Osteoblast (primary cell): ENCODE data around the gene PHACTR1. TPM values are rescaled to one million over a fixed set of nuclear protein-coding genes. Genes with fewer than 3 reads are reported as not detected.
A peak's percentile ranks its signal among the peaks of the same experiment; 100 is the strongest.

Experiments used
- DNase-seq: peaks from one replicate; pipeline ENCODE4 v3.0.0; 2011; ENCODE audit warnings: low spot score, mixed read lengths; ENCODE audit not compliant: insufficient read length; ENCODE audit errors: missing footprints
- H2AFZ ChIP-seq: 2 replicates; pipeline ENCODE4 v1.6.0; 2011; ENCODE audit warnings: mild to moderate bottlenecking, low read length
- H3K27ac ChIP-seq: 2 replicates; pipeline ENCODE4 v1.5.1; 2011; ENCODE audit warnings: mild to moderate bottlenecking, low read depth, low read length, moderate library complexity
- H3K27me3 ChIP-seq: 2 replicates; pipeline ENCODE4 v1.6.0; 2012; ENCODE audit warnings: mild to moderate bottlenecking, control low read depth, inconsistent platforms, low read length, moderate library complexity; ENCODE audit not compliant: insufficient read depth
- H3K36me3 ChIP-seq: 2 replicates; pipeline ENCODE4 v1.5.1; 2011; ENCODE audit warnings: mild to moderate bottlenecking, low read length, control low read depth, moderate library complexity; ENCODE audit not compliant: insufficient read depth
- H3K4me1 ChIP-seq: 2 replicates; pipeline ENCODE4 v1.5.1; 2011; ENCODE audit warnings: mild to moderate bottlenecking, low read length, control low read depth, moderate library complexity; ENCODE audit not compliant: insufficient read depth
- H3K4me2 ChIP-seq: 2 replicates; pipeline ENCODE4 v1.6.0; 2011; ENCODE audit warnings: mild to moderate bottlenecking, low read length; ENCODE audit not compliant: insufficient read depth
- H3K4me3 ChIP-seq: fragments of 200-600 bp; sonication (generic); 3 replicates; pipeline ENCODE4 v1.5.1; 2012; ENCODE audit warnings: mild to moderate bottlenecking, low read length, inconsistent platforms; ENCODE audit not compliant: insufficient read depth
- H3K79me2 ChIP-seq: 2 replicates; pipeline ENCODE4 v1.6.0; 2012; ENCODE audit warnings: mild to moderate bottlenecking, low read length, control low read depth, inconsistent platforms; ENCODE audit not compliant: insufficient read depth
- H3K9me3 ChIP-seq: 2 replicates; pipeline ENCODE4 v1.5.1; 2011; ENCODE audit warnings: low read depth, low read length, control low read depth
- H4K20me1 ChIP-seq: 2 replicates; pipeline ENCODE4 v1.6.0; 2012; ENCODE audit warnings: mild to moderate bottlenecking, low read length, control low read depth; ENCODE audit not compliant: insufficient read depth
- total RNA-seq: library from RNA; depleted of rRNA; stranded (reverse); fragments of >200 nt; gene quantifications from 2 replicates; pipeline ENCODE4 v1.2.3, GENCODE V29; 2012
- TF ChIP-seq, protein P1 (sequence below): IDR thresholded peaks from 2 replicates; pipeline ENCODE4 v1.5.1; 2011; ENCODE audit warnings: mild to moderate bottlenecking, low read depth, low read length, moderate library complexity; ENCODE audit errors: extremely low read depth

Gene PHACTR1
- total RNA-seq, 1 donor: 0.36 TPM

DNA sequence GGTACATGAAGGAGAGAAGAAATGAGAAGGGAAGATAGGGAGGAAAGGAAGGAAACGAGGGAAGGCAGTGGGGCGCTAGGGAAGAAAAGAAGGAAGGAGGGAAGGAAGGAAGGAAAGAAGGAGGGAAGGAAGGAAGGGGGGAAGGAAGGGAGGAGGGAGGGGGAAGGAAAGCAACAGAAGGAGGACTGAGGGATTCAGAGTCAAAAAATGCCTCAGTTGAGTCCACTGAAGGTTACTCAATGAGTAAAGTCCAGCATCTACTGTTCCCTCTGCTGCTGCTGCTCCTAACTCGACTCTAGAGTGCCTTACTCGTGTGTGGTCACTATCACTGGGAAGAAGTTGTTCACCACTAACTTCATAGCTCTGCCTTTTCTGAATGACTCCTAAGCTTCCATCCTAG, 33.8 kb downstream of the PHACTR1 start:
- Histone ChIP-seq H3K79me2 (no peaks in the 10 kb centered on the region), H2AFZ (no peak overlapping the region), H4K20me1 (no peaks in the 10 kb centered on the region), H3K27ac (no peak overlapping the region), H3K27me3 (no peaks in the 10 kb centered on the region), H3K36me3 (no peaks in the 10 kb centered on the region), H3K4me2 (no peak overlapping the region), H3K4me3 (no peak overlapping the region), H3K9me3 (no peaks in the 10 kb centered on the region), H3K4me1 (no peaks in the 10 kb centered on the region)
- TF ChIP-seq, protein P1, sequence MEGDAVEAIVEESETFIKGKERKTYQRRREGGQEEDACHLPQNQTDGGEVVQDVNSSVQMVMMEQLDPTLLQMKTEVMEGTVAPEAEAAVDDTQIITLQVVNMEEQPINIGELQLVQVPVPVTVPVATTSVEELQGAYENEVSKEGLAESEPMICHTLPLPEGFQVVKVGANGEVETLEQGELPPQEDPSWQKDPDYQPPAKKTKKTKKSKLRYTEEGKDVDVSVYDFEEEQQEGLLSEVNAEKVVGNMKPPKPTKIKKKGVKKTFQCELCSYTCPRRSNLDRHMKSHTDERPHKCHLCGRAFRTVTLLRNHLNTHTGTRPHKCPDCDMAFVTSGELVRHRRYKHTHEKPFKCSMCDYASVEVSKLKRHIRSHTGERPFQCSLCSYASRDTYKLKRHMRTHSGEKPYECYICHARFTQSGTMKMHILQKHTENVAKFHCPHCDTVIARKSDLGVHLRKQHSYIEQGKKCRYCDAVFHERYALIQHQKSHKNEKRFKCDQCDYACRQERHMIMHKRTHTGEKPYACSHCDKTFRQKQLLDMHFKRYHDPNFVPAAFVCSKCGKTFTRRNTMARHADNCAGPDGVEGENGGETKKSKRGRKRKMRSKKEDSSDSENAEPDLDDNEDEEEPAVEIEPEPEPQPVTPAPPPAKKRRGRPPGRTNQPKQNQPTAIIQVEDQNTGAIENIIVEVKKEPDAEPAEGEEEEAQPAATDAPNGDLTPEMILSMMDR: no peak
- peak; percentile 54 for DNase-seq

DNA sequence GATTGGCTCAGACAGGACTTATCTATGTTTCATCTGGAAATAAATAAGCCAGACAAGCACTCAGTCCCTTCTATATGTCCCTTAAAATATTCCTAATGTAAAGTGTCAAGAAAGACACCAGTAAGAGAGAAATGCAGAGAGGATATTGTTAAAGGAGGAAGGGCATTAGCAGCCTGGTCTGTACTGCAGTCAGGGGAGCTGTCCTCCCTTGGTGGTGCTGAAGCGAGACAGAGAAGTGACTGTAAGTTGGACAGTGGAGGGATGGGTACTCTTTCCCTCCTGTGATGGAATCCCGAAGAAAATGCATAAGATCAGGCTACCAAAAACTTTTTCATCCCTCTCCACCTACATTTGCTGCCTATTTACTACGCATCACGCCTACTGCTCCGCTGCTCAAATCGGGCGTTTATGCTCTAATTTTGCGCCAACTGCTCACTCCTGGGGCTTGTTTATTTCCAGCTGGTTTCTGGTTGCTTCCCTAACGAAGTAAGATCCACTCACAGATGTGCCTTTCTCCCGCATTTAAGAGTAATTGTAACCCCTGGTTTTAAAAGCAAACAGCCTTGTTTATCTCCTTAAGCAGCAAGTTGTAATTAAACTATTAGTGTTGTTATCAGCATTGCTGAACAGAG, 35.2 kb downstream of the PHACTR1 start:
- Histone ChIP-seq H3K4me2 (no peak overlapping the region), H4K20me1 (no peaks in the 10 kb centered on the region), H3K27me3 (no peaks in the 10 kb centered on the region), H3K4me1 (no peaks in the 10 kb centered on the region), H3K79me2 (no peaks in the 10 kb centered on the region), H3K9me3 (no peaks in the 10 kb centered on the region), H2AFZ (no peak overlapping the region), H3K27ac (no peak overlapping the region), H3K4me3 (no peak overlapping the region), H3K36me3 (no peaks in the 10 kb centered on the region)
- peak; percentile 77 for DNase-seq
- TF ChIP-seq, protein P1: no peak

DNA sequence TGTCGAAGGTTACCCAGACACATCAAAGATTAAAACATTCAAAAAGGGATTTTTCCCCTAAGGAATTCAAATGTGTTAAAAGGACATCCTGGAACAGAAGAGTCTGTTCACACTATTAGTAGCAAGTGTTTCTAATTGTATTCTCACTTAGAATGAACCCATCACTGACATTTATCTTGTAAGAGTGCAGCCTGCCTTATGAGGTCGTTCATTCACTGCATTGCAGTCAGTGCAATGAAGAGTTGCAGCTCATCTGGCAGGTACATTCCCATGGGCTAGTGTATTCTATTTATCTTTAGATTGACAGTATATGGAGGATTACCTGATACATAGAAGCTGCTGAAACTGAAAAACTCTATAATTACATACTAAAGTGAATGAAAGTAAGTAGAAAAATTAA, 36.5 kb downstream of the PHACTR1 start:
- no peaks in the 10 kb centered on the region for H3K9me3 ChIP-seq
- no peak overlapping the region for H2AFZ ChIP-seq
- H3K4me1 ChIP-seq: no peaks in the 10 kb centered on the region
- TF ChIP-seq, protein P1: no peak
- no peak overlapping the region for H3K4me2 ChIP-seq
- H3K36me3 ChIP-seq: no peaks in the 10 kb centered on the region
- no peak overlapping the region for H3K27ac ChIP-seq
- H3K27me3 ChIP-seq: no peaks in the 10 kb centered on the region
- peak; percentile 51 for DNase-seq
- no peaks in the 10 kb centered on the region for H4K20me1 ChIP-seq
- H3K79me2 ChIP-seq: no peaks in the 10 kb centered on the region
- H3K4me3 ChIP-seq: no peak overlapping the region

DNA sequence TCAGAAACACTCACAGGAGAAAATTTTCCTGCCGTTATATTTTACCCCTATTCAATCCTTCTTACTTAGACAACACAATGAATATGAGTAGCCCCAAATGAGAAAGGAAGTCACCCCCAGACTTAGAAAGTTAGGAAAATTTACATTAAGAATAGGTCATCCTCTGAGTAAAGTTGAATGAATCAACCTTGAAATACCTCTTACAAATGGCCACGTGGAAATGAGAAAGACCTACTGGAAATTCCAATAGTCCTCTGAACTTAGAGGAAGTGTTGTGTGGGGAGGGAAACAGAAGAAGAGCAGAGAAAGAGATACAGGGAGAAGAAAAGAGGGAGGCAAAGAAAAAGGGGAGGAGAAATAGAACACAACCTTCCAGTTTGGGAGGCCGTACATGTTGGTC, 43.7 kb downstream of the PHACTR1 start:
- H3K9me3 ChIP-seq: no peaks in the 10 kb centered on the region
- H3K4me3 ChIP-seq: no peak overlapping the region
- H3K36me3 ChIP-seq: no peaks in the 10 kb centered on the region
- no peaks in the 10 kb centered on the region for H3K27me3 ChIP-seq
- no peak overlapping the region for H3K27ac ChIP-seq
- no peaks in the 10 kb centered on the region for H3K4me1 ChIP-seq
- no peak overlapping the region for H3K4me2 ChIP-seq
- no peaks in the 10 kb centered on the region for H3K79me2 ChIP-seq
- TF ChIP-seq, protein P1: no peak
- H2AFZ ChIP-seq: no peak overlapping the region
- no peak for DNase-seq
- H4K20me1 ChIP-seq: no peaks in the 10 kb centered on the region
